Large intestine (tissue), 3 donors: ENCODE measurements around the gene CLDN2. TPM values are rescaled to one million over a fixed set of nuclear protein-coding genes. Genes with fewer than 3 reads are reported as not detected.
A peak's percentile ranks its signal among the peaks of the same experiment; 100 is the strongest.

ENCODE experiments used
- DNase-seq, 2 donors: peaks; one replicate each; pipeline versions ENCODE4 v3.0.0 to v3.0.0-alpha.2; 2013
- H3K27ac ChIP-seq: one replicate; pipeline ENCODE4 v1.5.1; 2013; ENCODE audit warnings: low read length
- H3K27me3 ChIP-seq: 2 replicates; pipeline ENCODE4 v1.6.1; 2013; ENCODE audit warnings: low read length; ENCODE audit not compliant: control insufficient read depth, insufficient read depth
- H3K36me3 ChIP-seq: 2 replicates; pipeline ENCODE4 v1.6.1; 2013; ENCODE audit warnings: low read length; ENCODE audit not compliant: control insufficient read depth, insufficient read depth
- H3K4me1 ChIP-seq: one replicate; pipeline ENCODE4 v1.6.1; 2013; ENCODE audit warnings: low read length; ENCODE audit not compliant: control insufficient read depth, insufficient read depth
- H3K4me3 ChIP-seq: one replicate; pipeline ENCODE4 v1.5.1; 2013; ENCODE audit warnings: low read length
- H3K9me3 ChIP-seq: one replicate; pipeline ENCODE4 v1.6.1; 2013; ENCODE audit warnings: mild to moderate bottlenecking, low read depth, low read length, moderate library complexity; ENCODE audit not compliant: control insufficient read depth
- WGBS: methylation state at CpG from one replicate; pipeline ENCODE4 v1.1.5; 2013; ENCODE audit warnings: low lambda C conversion rate; ENCODE audit not compliant: insufficient coverage; 5-methylcytosine and 5-hydroxymethylcytosine counted together
- polyA plus RNA-seq: library from polyadenylated mRNA; unstranded; fragments of 120-200 nt; gene quantifications from one replicate; pipeline ENCODE4 v1.2.1, GENCODE V29; 2013

CLDN2 gene
- polyA plus RNA-seq, 1 donor: 196 TPM

DNA sequence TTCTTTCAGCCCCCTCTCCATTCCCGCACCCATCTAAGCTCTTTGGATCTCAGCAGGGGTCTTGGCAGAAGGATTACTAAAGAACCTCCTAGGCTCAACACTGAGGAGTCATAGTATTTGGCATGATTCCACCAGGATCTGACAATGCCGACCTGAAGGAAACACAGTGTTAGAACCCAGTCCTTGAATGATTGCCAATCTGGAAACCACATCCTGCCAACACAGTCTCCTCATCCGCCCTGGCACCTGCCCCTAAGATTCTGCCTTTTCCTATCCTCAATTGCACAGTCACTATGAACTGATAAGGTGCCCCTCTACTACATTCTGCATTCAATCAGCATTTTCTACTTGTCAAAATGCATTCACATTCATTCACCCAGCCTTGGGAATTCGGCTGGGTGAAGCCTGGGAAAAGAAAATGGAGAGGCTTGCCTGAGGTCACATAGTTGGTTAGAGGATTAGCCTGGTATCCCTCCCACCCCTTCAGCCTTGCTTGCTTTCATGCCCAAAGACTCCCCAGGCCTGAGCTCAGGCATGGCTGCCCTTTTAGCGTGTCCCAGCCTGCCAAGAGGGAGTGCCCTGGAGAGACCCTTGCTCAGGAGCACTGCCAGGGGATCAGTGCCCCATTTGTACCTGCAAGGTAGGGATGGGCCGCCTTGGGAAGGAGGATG, 2.2 kb upstream of the CLDN2 start:
- Histone ChIP-seq H3K9me3 (no peaks in the 10 kb centered on the region), H3K27me3 (no peaks in the 10 kb centered on the region), H3K36me3 (no peaks in the 10 kb centered on the region), H3K4me3 (no peak overlapping the region), H3K27ac (no peak overlapping the region), H3K4me1 (peaks cover 13% of the 10 kb centered on the region)
- no CpG with 5 or more reads among the region's 6 CpGs for WGBS
- no peak for DNase-seq

GRCh38 chrX:106921637-106922036, 1.4 kb downstream of the CLDN2 start:
- Histone ChIP-seq H3K27me3 (no peaks in the 10 kb centered on the region), H3K36me3 (no peaks in the 10 kb centered on the region), H3K4me3 (no peak overlapping the region), H3K4me1 (peaks cover 8% of the 10 kb centered on the region), H3K27ac (no peak overlapping the region), H3K9me3 (no peaks in the 10 kb centered on the region)
- no CpG with 5 or more reads among the region's 2 CpGs for WGBS
- DNase-seq: no peak

- no CpG with 5 or more reads among the region's 3 CpGs for WGBS
These were observed 6.8 kb downstream of the CLDN2 start for GRCh38 chrX:106927023-106927422.

DNA sequence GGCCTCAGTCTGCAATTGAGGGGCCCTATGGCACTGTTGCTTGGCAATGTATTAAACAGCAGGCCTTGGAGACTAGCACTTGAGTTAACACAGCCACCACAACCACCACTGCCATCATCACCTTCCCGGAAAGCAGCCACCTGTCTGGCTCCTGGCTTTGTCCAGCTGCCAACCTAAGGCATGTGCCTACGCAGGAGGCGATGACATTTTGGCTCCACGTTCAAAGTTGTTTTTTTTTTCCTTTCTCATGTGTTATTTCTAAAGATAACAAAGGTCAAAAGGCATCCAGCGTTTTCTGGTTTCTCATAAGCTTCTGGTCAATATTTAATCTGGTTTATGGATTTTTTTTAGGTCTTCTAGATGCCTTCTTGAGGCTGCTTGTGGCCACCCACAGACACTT, 7.5 kb downstream of the CLDN2 start:
- Histone ChIP-seq H3K27ac (peak overlapping the region; percentile 87), H3K9me3 (no peaks in the 10 kb centered on the region), H3K4me1 (peaks cover 10% of the 10 kb centered on the region), H3K36me3 (no peaks in the 10 kb centered on the region), H3K4me3 (peak overlapping the region; percentile 69), H3K27me3 (no peaks in the 10 kb centered on the region)
- WGBS: no CpG with 5 or more reads among the region's 5 CpGs
- peak in 1 of 2 donors; percentile 79 for DNase-seq

More at GRCh38 chrX:106927023-106927422, 6.8 kb downstream of the CLDN2 start:
- peaks cover 10% of the 10 kb centered on the region for H3K4me1 ChIP-seq
- no peaks in the 10 kb centered on the region for H3K9me3 ChIP-seq
- H3K36me3 ChIP-seq: no peaks in the 10 kb centered on the region
- H3K27me3 ChIP-seq: no peaks in the 10 kb centered on the region
- DNase-seq: peak in 1 of 2 donors; percentile 24
- peak overlapping the region; percentile 87 for H3K27ac ChIP-seq
- H3K4me3 ChIP-seq: no peak overlapping the region

- Histone ChIP-seq H3K27me3 (no peaks in the 10 kb centered on the region), H3K9me3 (no peaks in the 10 kb centered on the region), H3K27ac (peak overlapping the region; percentile 87), H3K4me1 (peaks cover 11% of the 10 kb centered on the region), H3K36me3 (no peaks in the 10 kb centered on the region), H3K4me3 (peak overlapping the region; percentile 69)
- WGBS: no CpG with 5 or more reads among the region's 4 CpGs
- no peak for DNase-seq
These were observed 8.0 kb downstream of the CLDN2 start for GRCh38 chrX:106928227-106928626.

DNA sequence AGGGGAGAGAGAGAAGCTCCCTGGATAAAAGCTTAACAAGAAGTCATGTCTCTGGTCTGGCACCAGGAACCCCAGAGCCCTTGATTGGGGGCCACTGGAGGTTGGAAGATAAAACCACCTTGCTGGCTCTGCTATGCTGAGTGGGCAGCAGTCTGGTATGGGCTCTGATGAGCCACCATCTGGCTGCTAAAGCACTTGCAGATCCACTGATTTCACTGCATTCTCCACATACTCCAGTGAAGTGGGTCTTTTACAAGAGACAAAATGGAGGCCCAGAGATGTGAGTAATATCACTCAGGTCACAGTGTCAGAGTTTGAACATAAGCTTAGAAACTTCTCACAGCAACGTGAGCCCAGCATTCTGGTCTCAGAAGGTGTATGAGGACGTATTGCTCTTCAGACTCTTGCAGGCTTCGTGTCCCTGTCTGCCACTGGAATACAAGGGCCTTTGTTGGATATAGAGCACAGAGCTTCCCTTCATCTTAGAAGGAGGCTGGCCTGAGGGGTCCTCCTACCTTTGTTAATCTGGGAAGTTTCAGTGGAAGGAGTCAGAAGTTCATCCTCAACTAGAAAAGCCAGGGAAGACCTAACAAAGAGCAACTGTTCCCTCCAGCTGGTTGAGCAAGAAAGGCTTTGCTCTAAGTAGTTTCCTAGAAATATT, 11.8 kb downstream of the CLDN2 start:
- no peak for DNase-seq
- H3K4me3 ChIP-seq: peak overlapping the region; percentile 69
- H3K27me3 ChIP-seq: no peaks in the 10 kb centered on the region
- H3K9me3 ChIP-seq: no peaks in the 10 kb centered on the region
- peak overlapping the region; percentile 87 for H3K27ac ChIP-seq
- H3K4me1 ChIP-seq: peaks cover 19% of the 10 kb centered on the region
- WGBS: no CpG with 5 or more reads among the region's 3 CpGs
- no peaks in the 10 kb centered on the region for H3K36me3 ChIP-seq

- peak; percentile 85 to 93 for DNase-seq
These were observed 12.3 kb downstream of the CLDN2 start for GRCh38 chrX:106932492-106932923.

DNA sequence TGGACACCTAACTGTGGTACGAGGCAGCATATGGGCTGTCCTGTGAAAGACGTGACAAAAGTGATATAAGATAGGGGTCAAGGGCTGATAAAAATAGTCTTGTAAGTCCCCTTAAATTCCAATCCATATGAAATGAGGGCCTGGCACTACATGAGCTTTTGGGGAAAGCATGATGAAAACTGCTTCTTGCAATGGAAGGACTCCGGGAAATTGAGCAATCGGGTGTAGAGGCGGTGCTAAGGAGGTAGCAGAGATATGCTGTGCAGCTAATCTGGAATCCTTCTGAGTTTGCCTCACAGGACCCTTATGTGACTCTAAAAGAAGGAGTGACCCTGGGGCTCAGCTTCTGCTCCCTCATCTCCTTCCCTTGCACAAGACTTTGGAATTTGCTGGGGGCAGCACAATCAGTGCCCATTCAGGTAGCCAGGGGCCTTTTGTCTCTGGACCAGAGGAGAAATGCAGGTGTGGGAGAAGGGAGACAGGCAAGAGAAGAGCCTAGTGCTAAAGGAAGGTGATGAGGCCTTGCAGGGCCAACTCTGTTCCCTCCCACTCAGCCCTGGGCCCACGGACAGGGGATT, 12.8 kb downstream of the CLDN2 start:
- Histone ChIP-seq H3K4me1 (peaks cover 13% of the 10 kb centered on the region), H3K4me3 (no peak overlapping the region), H3K27me3 (no peaks in the 10 kb centered on the region), H3K36me3 (no peaks in the 10 kb centered on the region), H3K27ac (peak overlapping the region; percentile 87), H3K9me3 (no peaks in the 10 kb centered on the region)
- DNase-seq: no peak
- WGBS: no CpG with 5 or more reads among the region's 6 CpGs

More at GRCh38 chrX:106932492-106932923, 12.3 kb downstream of the CLDN2 start:
- no peak overlapping the region for H3K4me3 ChIP-seq
- WGBS: no CpG with 5 or more reads among the region's 4 CpGs
- no peaks in the 10 kb centered on the region for H3K27me3 ChIP-seq
- H3K9me3 ChIP-seq: no peaks in the 10 kb centered on the region
- H3K4me1 ChIP-seq: peaks cover 13% of the 10 kb centered on the region
- H3K27ac ChIP-seq: peak overlapping the region; percentile 87
- H3K36me3 ChIP-seq: no peaks in the 10 kb centered on the region

DNA sequence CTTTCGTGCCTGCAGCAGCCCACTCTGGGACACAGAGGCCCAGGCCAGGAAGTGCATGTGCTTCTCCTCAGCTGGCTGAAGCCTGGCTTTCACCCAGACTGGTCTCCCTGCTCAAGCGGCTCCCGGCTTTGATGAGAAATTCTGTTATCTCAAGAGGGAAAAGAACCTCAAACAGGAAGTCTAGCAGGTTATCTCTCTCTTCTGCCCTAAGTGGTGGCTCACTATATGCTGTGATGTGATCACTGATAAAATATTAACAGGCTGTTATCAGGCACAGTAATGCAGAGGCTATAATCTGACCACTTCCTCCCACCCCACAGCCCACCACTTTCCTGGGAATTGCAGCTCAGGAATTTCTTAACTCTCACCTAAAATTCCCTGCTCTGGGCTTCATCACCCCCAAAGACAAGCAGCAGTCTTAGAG, 13.3 kb downstream of the CLDN2 start:
- peak; percentile 43 to 79 for DNase-seq
- no peaks in the 10 kb centered on the region for H3K9me3 ChIP-seq
- WGBS: no CpG with 5 or more reads among the region's 3 CpGs
- no peaks in the 10 kb centered on the region for H3K27me3 ChIP-seq
- no peak overlapping the region for H3K4me3 ChIP-seq
- H3K4me1 ChIP-seq: peaks cover 13% of the 10 kb centered on the region
- peak overlapping the region; percentile 87 for H3K27ac ChIP-seq
- no peaks in the 10 kb centered on the region for H3K36me3 ChIP-seq

DNA sequence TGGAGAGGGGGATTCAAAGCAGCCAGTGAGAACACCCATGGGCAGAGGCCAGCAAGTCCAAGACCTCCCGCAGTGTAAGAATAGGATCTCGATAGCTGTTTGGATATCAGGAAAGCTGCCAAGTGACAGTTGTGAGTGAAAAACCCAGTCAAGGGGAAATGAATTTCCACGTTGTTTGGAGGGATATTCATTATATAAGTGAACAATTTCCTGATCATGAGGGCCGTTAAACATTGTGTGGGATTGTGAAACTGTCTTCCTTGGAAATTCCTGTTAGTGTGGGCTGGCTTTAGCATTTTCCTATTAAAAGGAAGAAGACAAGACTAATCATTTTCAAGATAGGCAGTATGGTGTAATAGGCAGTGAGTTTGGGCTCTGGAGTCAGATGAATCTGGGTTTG, 15.0 kb downstream of the CLDN2 start:
- DNase-seq: peak in 1 of 2 donors; percentile 43
- no peaks in the 10 kb centered on the region for H3K36me3 ChIP-seq
- 18% methylated on average over 2 of the region's 4 CpGs for WGBS
- H3K27ac ChIP-seq: peak overlapping the region; percentile 34
- H3K27me3 ChIP-seq: no peaks in the 10 kb centered on the region
- no peak overlapping the region for H3K4me3 ChIP-seq
- no peaks in the 10 kb centered on the region for H3K9me3 ChIP-seq
- peaks cover 15% of the 10 kb centered on the region for H3K4me1 ChIP-seq
